GM18511 (cell line): ENCODE measurements around the gene ARL6.
"Not testable (repeated sequence)": the region's sequence is repeated elsewhere in the genome, so short reads cannot be mapped to it uniquely, and the experiment has no call there.

ENCODE experiments used
- ATAC-seq: cut with Tn5 transposase; IDR thresholded peaks from one replicate; pipeline ENCODE4 v1.9.1; 2021; ENCODE audit warnings: mild to moderate bottlenecking, moderate library complexity; ENCODE audit not compliant: unreplicated experiment

The ARL6 gene

GRCh38 chr3:97821287-97821773, 56.8 kb downstream of the ARL6 start:
- ATAC-seq: peak; percentile 57

GRCh38 chr3:97821774-97822358, 57.3 kb downstream of the ARL6 start, which contains the start of gene CRYBG3:
Gene CRYBG3 (plus strand): TSS chr3:97822011. CDS start chr3:97822207, 196 bp downstream.
- ATAC-seq: peak; percentile 97

- ATAC-seq: peak; percentile 41
Observed at GRCh38 chr3:97822359-97822775, 57.8 kb downstream of the ARL6 start.

GRCh38 chr3:97823046-97824004, 58.8 kb downstream of the ARL6 start:
- ATAC-seq: no peak

- ATAC-seq: no peak
Observed at GRCh38 chr3:97825101-97825500, 60.5 kb downstream of the ARL6 start.

- no peak for ATAC-seq
Observed at GRCh38 chr3:97827741-97828471, 63.3 kb downstream of the ARL6 start.

GRCh38 chr3:97829198-97829597, 64.6 kb downstream of the ARL6 start:
- no peak for ATAC-seq

GRCh38 chr3:97830638-97831037, 66.1 kb downstream of the ARL6 start:
- no peak for ATAC-seq

- no peak for ATAC-seq
Observed at GRCh38 chr3:97831140-97831539, 66.6 kb downstream of the ARL6 start.

GRCh38 chr3:97833184-97833583, 68.6 kb downstream of the ARL6 start:
- not testable (repeated sequence) for ATAC-seq

GRCh38 chr3:97835761-97836160, 71.2 kb downstream of the ARL6 start:
- ATAC-seq: no peak

- ATAC-seq: no peak
Observed at GRCh38 chr3:97838393-97838792, 73.8 kb downstream of the ARL6 start.

- ATAC-seq: no peak
Observed at GRCh38 chr3:97839944-97840343, 75.4 kb downstream of the ARL6 start.

- no peak for ATAC-seq
Observed at GRCh38 chr3:97841304-97841703, 76.7 kb downstream of the ARL6 start.

GRCh38 chr3:97841956-97842355, 77.4 kb downstream of the ARL6 start:
- no peak for ATAC-seq

GRCh38 chr3:97848779-97849178, 84.2 kb downstream of the ARL6 start:
- no peak for ATAC-seq
